ENCODE measurements around the gene F2RL2. TPM values are rescaled to one million over a fixed set of nuclear protein-coding genes. Genes with fewer than 3 reads are reported as not detected.

F2RL2 gene
- polyA plus RNA-seq, 3 donors = 0.77 to 1.4 (median 0.88) TPM

GRCh38 chr5:76586531-76586930, 36.7 kb downstream of the F2RL2 start:
- DNase-seq = no peak

- no peak for DNase-seq
Observed at GRCh38 chr5:76585783-76586217, 37.4 kb downstream of the F2RL2 start.

GRCh38 chr5:76583163-76584047, 39.8 kb downstream of the F2RL2 start:
- no peak for DNase-seq

GRCh38 chr5:76582230-76583162, 40.7 kb downstream of the F2RL2 start:
- no peak for DNase-seq

GRCh38 chr5:76580981-76581380, 42.2 kb downstream of the F2RL2 start:
- DNase-seq = no peak

- no peak for DNase-seq
Observed at GRCh38 chr5:76579166-76579937, 43.9 kb downstream of the F2RL2 start.

GRCh38 chr5:76576996-76577395, 46.2 kb downstream of the F2RL2 start:
- DNase-seq = no peak

- DNase-seq = no peak
Observed at GRCh38 chr5:76576450-76576849, 46.8 kb downstream of the F2RL2 start.

- DNase-seq = no peak
Observed at GRCh38 chr5:76571559-76571958, 51.6 kb downstream of the F2RL2 start.

- DNase-seq = no peak
Observed at GRCh38 chr5:76570153-76570552, 53.0 kb downstream of the F2RL2 start.

Other genes with a start within 250 kb of the F2RL2 start
- gene IQGAP2, start 220.1 kb downstream of the F2RL2 start, polyA plus RNA-seq (ENCODE audit: insufficient read length in 3 of 3) = 10 to 100 TPM; 55.1 to 76.6 (median 60.8) TPM
- 10 to 100 TPM; 46.5 to 61.8 (median 57.6) TPM for gene F2R, start 92.7 kb upstream of the F2RL2 start, polyA plus RNA-seq (ENCODE audit: insufficient read length in 3 of 3)
- gene F2RL1, start 195.6 kb upstream of the F2RL2 start, polyA plus RNA-seq (ENCODE audit: insufficient read length in 3 of 3) = 10 to 100 TPM; 27.8 to 45.2 (median 37.7) TPM
- gene S100Z, start 226.6 kb upstream of the F2RL2 start, polyA plus RNA-seq (ENCODE audit: insufficient read length in 3 of 3) = under 1 TPM in 2 of 3 donors, not detected in 1; 0.14 to 0.17 TPM